Uterus (tissue), 4 donors: ENCODE measurements around the gene OTOG. TPM values are rescaled to one million over a fixed set of nuclear protein-coding genes. Genes with fewer than 3 reads are reported as not detected.

Experiments used
- DNase-seq, 2 donors: peaks; one replicate each; pipeline ENCODE4 v3.0.0-alpha.2; 2019 to 2020
- H3K27ac ChIP-seq, 2 donors: fragments of 200-600 bp; sonication (generic); 1 replicate in 1 of 2; 2 replicates in 1 of 2; pipeline ENCODE4 v1.5.1; 2016 to 2018
- H3K27me3 ChIP-seq, 2 donors: fragments of 200-600 bp; sonication (generic); one replicate each; pipeline ENCODE4 v1.5.1; 2018 to 2019; ENCODE audit warnings: control low read depth in 1 of 2
- H3K36me3 ChIP-seq, 2 donors: fragments of 200-600 bp; sonication (generic); one replicate each; pipeline ENCODE4 v1.5.1; 2019; ENCODE audit warnings: control low read depth in 1 of 2
- H3K4me1 ChIP-seq, 2 donors: fragments of 200-600 bp; sonication (generic); one replicate each; pipeline ENCODE4 v1.5.1; 2018 to 2019; ENCODE audit warnings: control low read depth in 1 of 2
- H3K4me3 ChIP-seq, 2 donors: fragments of 200-600 bp; sonication (generic); 1 replicate in 1 of 2; 2 replicates in 1 of 2; pipeline ENCODE4 v1.5.1; 2018 to 2019; ENCODE audit warnings: mild to moderate bottlenecking in 1 of 2
- H3K9me3 ChIP-seq, 2 donors: fragments of 200-600 bp; sonication (generic); one replicate each; pipeline ENCODE4 v1.5.1; 2019; ENCODE audit warnings: control low read depth in 1 of 2
- POLR2A ChIP-seq, 2 donors: fragments of 450-650 bp; IDR thresholded peaks; one replicate each; pipeline ENCODE4 v1.6.1; 2016; ENCODE audit warnings: antibody characterized with exemption in 2 of 2, mild to moderate bottlenecking in 1 of 2, moderate library complexity in 1 of 2
- intact Hi-C: fragments of 100-400 bp; cut with DNase I; formaldehyde crosslinking; loops from one replicate; pipeline ENCODE4 v1.15.1; 2023; ENCODE audit warnings: low total_unique reads
- total RNA-seq, 4 donors: library from RNA; depleted of rRNA in 3 of 4; stranded (reverse); fragments of >200 nt in 3 of 4; gene quantifications; one replicate each; pipeline versions ENCODE4 v1.1.0 to v1.2.4, GENCODE V29; 2014 to 2023
- TF ChIP-seq, protein P1 (sequence below), 4 experiments: fragments of 200-600 bp in 2 of 4; fragments of 450-650 bp in 2 of 4; sonication (generic) in 2 of 4; IDR thresholded peaks; one replicate each; pipeline ENCODE4 v1.5.1; 2016 to 2019; ENCODE audit warnings: antibody characterized with exemption in 4 of 4, mild to moderate bottlenecking in 2 of 4, moderate library complexity in 1 of 4
- donor health status: DM: yes; HTN: yes; CAD: no.

OTOG gene
- total RNA-seq, 4 donors from 2014 or later = under 0.01 TPM; not detected in 3

DNA sequence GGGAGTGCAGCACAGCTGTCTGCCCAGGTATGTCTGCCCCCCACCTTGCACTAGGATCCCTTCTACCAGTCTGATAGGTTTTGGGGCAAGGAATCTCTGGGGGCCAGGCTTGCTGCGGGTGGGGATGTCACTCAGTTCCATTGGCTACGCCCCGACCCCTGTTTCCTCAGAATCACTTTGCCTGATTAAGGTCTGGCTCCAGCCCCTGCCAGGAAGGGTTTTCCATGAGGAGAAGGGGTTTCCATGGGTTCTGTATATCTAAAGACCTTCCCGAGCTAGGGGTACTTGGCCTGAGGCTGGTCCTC lies 14.0 kb downstream of the OTOG start:
- Histone ChIP-seq H3K4me3 (no peak overlapping the region), H3K4me1 (no peaks in the 10 kb centered on the region), H3K9me3 (no peaks in the 10 kb centered on the region), H3K27me3 (no peaks in the 10 kb centered on the region), H3K36me3 (no peaks in the 10 kb centered on the region), H3K27ac (no peak overlapping the region)
- intact Hi-C loops = no loop called here
- no peak for TF ChIP-seq POLR2A (IDR thresholded peaks at IDR 0.05)
- TF ChIP-seq, protein P1, sequence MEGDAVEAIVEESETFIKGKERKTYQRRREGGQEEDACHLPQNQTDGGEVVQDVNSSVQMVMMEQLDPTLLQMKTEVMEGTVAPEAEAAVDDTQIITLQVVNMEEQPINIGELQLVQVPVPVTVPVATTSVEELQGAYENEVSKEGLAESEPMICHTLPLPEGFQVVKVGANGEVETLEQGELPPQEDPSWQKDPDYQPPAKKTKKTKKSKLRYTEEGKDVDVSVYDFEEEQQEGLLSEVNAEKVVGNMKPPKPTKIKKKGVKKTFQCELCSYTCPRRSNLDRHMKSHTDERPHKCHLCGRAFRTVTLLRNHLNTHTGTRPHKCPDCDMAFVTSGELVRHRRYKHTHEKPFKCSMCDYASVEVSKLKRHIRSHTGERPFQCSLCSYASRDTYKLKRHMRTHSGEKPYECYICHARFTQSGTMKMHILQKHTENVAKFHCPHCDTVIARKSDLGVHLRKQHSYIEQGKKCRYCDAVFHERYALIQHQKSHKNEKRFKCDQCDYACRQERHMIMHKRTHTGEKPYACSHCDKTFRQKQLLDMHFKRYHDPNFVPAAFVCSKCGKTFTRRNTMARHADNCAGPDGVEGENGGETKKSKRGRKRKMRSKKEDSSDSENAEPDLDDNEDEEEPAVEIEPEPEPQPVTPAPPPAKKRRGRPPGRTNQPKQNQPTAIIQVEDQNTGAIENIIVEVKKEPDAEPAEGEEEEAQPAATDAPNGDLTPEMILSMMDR (IDR thresholded peaks at IDR 0.05) = no peak
- no peak for DNase-seq

DNA sequence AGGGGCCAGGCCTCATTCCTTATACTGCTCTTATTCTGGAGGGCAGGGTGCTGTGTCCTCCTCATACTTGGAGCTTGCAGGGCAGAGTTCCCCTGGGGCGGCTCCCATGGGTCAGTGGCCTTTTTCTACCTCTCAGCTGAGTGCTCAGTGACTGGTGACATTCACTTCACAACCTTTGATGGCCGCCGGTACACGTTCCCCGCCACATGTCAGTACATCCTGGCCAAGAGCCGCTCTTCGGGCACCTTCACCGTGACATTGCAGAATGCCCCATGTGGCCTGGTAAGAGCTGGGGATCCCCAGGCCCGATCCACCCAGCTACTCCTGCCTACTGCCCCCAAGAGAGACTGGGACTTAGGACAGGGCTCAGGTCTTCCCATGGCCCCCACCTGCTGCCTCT lies 14.5 kb downstream of the OTOG start:
- Histone ChIP-seq H3K4me3 (no peak overlapping the region), H3K36me3 (no peaks in the 10 kb centered on the region), H3K9me3 (no peaks in the 10 kb centered on the region), H3K27me3 (no peaks in the 10 kb centered on the region), H3K27ac (no peak overlapping the region), H3K4me1 (no peaks in the 10 kb centered on the region)
- TF ChIP-seq, protein P1 (IDR thresholded peaks at IDR 0.05) = no peak
- TF ChIP-seq POLR2A (IDR thresholded peaks at IDR 0.05) = no peak
- intact Hi-C loops = no loop called here
- DNase-seq = no peak

DNA sequence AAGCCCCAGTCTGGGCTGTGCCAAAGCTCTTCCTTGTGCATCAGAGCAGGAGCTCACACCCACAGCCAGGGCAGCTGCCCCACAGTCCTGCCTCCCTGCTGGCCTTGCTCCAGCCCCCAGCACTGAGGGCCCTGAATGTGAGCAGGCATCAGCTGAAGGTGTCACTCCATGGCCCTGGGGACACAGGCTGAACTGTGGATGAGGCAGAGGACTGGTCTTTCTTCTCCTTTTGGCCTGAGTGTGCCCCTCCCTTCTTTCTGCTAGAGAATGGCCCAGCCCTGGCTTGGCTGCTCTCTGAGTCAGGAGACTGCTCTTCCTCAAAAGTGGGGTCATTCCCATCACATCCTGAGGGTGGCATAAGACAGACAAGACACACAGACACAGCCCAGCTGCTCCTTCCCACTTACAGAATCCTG lies 16.2 kb downstream of the OTOG start:
- Histone ChIP-seq H3K4me3 (no peak overlapping the region), H3K27me3 (no peaks in the 10 kb centered on the region), H3K36me3 (no peaks in the 10 kb centered on the region), H3K9me3 (no peaks in the 10 kb centered on the region), H3K4me1 (no peaks in the 10 kb centered on the region), H3K27ac (no peak overlapping the region)
- no peak for DNase-seq
- intact Hi-C loops = no loop called here
- TF ChIP-seq, protein P1 (IDR thresholded peaks at IDR 0.05) = no peak
- TF ChIP-seq POLR2A (IDR thresholded peaks at IDR 0.05) = no peak

DNA sequence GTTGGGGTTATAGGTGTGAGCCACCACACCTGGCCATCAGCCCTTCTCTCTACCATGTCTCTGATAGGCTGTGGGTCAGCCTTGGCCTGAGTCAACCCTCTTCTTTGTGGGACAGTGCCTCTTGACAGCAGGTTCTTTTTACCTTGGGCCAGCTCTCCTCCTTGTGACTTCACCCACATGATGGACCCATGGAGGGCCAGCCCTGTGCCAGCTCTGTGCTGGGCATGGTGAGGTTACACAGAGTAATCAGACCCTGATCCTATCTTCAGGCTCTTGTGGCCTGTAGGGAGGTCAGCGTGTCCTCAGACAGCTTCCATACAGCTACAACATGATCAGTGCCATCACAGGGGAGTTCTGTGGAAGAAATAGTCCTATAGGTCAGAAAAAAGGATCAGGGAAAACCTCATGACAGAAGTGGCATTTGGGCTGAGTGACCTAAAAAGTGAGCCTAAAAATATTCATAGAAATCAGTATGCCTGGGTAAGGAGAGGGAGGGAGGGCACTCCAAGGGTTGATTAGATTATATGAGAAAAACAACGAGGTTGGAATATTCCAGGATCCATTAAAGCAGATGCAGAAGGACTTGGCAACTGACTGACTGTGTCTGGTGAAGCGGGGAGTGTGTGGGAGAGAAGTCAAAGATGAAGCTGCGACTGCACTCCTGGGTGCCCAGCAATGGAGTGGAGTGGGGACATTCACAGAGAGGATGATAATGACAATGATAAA lies 17.1 kb downstream of the OTOG start:
- no peak overlapping the region for H3K27ac ChIP-seq
- H3K4me3 ChIP-seq = no peak overlapping the region
- intact Hi-C loops = no loop called here
- no peaks in the 10 kb centered on the region for H3K9me3 ChIP-seq
- H3K27me3 ChIP-seq = no peaks in the 10 kb centered on the region
- no peaks in the 10 kb centered on the region for H3K4me1 ChIP-seq
- TF ChIP-seq, protein P1 (IDR thresholded peaks at IDR 0.05) = no peak
- TF ChIP-seq POLR2A (IDR thresholded peaks at IDR 0.05) = no peak
- no peaks in the 10 kb centered on the region for H3K36me3 ChIP-seq
- no peak for DNase-seq

DNA sequence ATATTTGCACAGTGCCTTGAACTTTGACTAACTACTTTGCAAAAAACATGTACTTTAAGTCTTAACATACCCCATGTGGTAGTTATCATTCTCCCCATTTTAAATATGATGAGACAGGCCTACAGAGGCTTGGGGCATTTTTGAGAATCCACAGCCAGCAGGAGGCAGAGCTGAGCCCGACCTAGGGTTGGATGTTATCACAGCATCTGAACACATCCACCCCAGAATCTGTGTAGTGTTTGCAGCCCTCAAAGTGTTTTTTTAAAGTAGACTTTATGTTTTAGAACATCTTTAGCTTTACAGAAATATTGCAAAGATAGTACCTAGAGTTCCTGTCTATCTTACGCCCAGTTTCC lies 17.6 kb downstream of the OTOG start:
- DNase-seq = no peak
- Histone ChIP-seq H3K4me1 (no peaks in the 10 kb centered on the region), H3K27me3 (no peaks in the 10 kb centered on the region), H3K4me3 (no peak overlapping the region), H3K27ac (no peak overlapping the region), H3K36me3 (no peaks in the 10 kb centered on the region), H3K9me3 (no peaks in the 10 kb centered on the region)
- TF ChIP-seq, protein P1 (IDR thresholded peaks at IDR 0.05) = no peak
- TF ChIP-seq POLR2A (IDR thresholded peaks at IDR 0.05) = no peak
- intact Hi-C loops = no loop called here
